ENCODE data around the gene HIVEP1.

HIVEP1 gene

DNA sequence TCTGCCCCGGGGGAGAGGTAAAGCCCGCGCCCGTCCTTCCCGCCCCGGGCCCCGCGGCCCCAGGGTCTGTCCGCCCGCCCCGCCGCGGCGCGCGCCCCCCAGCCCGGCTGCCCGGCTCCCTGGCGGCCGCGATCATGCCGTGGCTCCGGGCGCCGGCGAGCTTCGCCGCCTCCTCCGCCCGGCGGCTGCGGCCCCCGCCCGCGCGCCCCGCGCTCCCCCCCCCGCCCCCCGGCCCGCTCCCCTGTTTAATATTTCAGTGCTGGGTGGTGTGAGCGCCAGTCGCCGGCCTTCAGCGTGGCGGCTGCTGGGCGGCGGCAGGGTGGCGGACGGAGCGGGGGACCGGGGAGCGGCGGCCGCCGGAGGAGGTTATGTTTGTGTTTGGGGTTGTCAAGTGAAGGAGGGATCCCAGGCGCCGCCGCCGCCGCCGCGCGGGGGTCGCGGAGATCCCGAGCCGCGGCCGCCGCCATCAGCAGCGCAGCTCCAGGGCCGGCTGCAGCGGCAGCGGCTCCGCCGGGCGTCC, at the start of gene HIVEP1:
Gene HIVEP1, plus strand, starts transcription at position 275 of the 520 bp plus-strand sequence. CDS start 3,317 bp downstream, outside the sequence.
- no peak for DNase-seq

- DNase-seq = no peak
Measured at GRCh38 chr6:11963756-11964500, 48.2 kb upstream of the HIVEP1 start.

GRCh38 chr6:11964729-11965335, 47.3 kb upstream of the HIVEP1 start:
- no peak for DNase-seq

DNA sequence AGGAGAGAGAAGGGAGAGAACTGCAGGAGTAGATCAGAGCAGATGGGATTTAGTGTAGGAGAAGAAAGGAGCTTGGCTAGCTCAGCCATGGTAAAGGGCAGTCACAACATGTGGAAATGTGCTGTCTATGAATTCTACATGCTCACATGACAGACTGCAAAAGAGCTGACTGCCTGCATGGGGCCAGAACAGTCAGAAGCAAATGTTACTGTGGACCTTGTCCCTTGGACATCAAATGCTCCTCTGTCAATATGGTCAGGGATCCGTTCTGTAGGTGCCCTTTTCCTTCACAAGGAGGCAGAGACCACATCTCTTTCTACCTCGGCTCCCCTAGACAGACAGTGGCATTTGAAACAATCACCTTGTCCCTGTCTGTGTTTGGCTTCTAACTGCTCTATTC, 46.6 kb upstream of the HIVEP1 start:
- no peak for DNase-seq

- no peak for DNase-seq
Measured at GRCh38 chr6:11968241-11968806, 43.8 kb upstream of the HIVEP1 start.

DNA sequence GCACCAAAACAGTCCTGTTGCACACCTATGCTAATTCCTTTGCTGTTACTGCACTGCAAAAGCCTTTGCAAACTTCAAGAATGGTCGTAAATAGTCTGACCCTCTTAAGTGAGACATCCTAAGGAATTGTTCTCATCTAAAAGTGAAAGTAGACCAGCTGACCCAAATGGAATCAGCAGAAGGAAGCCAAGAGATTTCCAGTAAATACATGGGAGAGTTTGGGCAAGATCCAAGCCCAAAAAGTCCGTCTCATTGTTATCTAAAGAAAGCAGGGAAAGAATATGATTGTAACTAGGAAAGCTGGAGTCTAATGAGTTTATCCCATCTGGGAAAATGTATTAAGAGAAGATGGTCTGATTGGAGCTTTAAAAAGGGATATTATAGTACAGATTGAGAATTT, 43.0 kb upstream of the HIVEP1 start:
- no peak for DNase-seq

- no peak for DNase-seq
Measured at GRCh38 chr6:11970114-11970513, 42.0 kb upstream of the HIVEP1 start.

GRCh38 chr6:11971154-11971553, 41.0 kb upstream of the HIVEP1 start:
- no peak for DNase-seq

- no peak for DNase-seq
Measured at GRCh38 chr6:11972270-11972669, 39.8 kb upstream of the HIVEP1 start.

DNA sequence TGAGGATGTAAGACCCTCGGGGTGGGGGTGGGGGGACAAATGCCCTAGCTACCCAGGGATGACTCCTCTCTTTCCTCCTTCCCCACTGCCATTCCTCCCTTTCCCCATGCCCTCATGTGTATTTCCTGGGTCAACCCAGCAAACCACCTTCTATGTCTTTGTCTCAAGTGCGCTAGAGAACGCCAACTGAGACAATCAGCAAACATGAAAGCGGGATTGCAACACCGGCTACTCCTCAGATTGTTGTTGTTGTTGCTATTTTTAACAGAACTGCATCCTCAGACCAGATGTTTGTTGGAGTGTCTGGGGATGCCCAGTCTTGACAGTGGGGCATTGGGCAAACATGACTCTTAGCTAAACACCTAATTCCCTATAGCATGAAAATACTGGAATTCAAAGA, 39.3 kb upstream of the HIVEP1 start:
- no peak for DNase-seq

- DNase-seq = no peak
Measured at GRCh38 chr6:11973238-11973637, 38.9 kb upstream of the HIVEP1 start.

- no peak for DNase-seq
Measured at GRCh38 chr6:11974089-11974488, 38.0 kb upstream of the HIVEP1 start.

DNA sequence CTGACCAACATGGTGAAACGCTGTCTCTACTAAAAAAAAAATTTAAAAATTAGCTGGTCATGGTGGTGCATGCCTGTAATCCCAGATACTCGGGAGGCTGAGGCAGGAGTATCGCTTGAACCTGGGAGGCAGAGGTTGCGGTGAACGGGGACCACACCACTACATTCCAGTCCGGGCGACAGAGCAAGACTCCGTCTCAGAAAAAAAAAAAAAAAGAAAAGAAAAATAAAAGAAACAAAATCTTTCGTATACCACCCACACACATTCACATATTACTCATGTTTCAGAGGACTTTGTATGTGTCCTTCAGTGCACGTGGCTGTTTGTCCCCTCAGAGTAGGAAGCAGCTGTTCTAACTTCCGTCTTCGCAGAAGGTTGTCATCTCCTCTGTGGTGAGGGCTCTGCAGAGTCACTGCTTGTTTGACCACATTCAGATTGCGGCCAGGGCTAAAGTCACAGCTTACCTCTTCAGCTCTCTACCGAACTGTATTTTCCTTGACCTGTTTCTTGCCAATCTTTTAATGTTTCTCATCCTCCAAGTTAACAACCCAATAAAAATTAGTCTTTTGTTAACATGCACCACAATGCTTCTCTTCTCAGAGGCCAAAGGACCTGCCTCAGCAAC, 36.6 kb upstream of the HIVEP1 start:
- no peak for DNase-seq

DNA sequence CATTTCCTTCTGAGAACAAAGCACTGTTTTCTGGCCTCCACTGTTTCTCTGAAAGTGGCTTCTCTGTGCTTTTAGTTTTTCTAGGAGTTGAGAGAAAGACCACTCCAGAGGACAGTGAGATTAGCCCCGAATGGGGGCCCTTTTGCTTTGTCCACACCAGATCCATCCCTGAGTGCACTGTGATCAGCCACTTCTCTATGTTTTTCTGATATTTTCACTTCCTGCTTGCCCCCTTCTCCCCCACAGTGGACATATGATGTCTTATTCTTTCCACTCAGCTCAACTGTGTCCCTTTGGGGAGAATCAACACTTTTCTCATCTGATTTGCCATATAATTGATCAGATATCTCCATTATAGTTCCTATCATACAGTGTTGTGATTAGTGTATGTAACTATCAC, 35.6 kb upstream of the HIVEP1 start:
- DNase-seq = no peak

- no peak for DNase-seq
Measured at GRCh38 chr6:11977193-11977592, 34.9 kb upstream of the HIVEP1 start.

DNA sequence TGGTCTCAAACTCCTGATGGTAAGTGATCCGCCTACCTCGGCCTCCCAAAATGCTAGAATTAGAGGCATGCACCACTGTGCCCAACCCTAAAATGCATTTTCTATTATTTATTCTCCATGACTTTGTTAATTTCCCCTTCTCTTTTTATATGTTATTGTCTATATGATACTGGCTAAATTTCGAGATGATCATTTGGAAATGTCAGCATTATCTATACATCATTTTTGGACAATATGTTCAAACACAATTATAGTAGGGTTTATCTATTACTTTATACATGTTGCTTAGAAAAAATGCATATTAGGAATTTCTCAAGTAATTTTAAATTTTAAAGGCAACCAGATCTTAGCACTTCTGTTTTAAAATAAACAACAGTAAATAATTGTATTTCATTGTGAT, 34.4 kb upstream of the HIVEP1 start:
- DNase-seq = no peak

DNA sequence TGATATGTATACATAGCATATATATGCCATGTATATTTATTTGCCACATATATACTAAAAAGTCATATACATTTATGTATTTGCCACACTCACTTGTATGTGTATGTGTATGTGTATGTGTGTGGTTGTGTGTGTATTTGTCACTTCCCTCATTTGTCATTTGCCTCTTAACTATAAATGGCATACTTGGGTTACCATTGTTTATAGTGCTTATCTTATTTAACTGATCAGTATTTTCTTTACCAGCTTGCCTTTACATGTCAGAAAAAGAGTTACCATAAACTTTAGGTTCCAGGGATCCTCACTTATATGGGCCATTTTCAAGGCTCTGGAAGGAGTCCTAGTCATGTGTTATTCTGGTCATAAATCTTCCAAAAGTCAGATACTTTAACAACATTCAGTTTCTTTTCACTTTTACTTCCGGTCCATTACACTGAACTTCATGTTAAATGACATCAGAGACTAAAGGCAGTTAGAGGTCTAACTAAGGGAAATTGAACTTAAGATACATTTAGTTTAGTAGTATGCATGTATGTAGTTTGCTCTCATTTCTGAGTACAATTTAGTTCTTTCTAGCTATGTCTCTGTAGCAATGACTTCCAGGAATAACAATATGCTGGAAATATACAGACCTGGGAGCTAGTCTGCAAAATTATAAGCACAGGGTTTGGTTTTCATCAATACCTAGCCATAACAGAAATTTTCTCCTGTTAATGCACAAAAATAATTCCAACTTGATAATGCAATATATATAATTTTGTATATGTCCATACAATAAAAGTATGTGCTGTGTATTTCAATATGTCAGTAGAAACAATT, 33.7 kb upstream of the HIVEP1 start:
- DNase-seq = no peak

GRCh38 chr6:11979866-11980265, 32.2 kb upstream of the HIVEP1 start:
- no peak for DNase-seq

- DNase-seq = no peak
Measured at GRCh38 chr6:11983306-11983705, 28.8 kb upstream of the HIVEP1 start.

GRCh38 chr6:11987386-11987785, 24.7 kb upstream of the HIVEP1 start:
- DNase-seq = no peak

GRCh38 chr6:11989386-11989785, 22.7 kb upstream of the HIVEP1 start:
- no peak for DNase-seq

DNA sequence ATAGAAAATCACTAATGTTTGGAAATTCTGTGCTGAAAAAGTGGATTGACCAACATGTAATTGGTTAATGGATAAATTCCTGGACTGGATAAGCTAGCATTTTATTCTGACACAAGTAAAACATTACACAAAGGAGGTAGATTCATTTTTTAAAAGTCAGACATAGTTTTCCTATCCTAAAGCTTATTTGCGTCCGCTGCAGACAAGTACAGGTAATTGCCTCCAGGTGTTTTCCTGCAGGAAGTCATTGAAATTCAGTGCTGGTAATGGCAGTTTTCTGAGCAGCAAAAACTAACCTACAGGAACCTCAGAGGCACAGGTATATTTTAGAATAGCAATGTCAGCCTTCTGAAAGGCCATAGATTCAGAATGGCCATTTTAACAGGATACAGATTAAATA, 20.0 kb upstream of the HIVEP1 start:
- no peak for DNase-seq

Measured in activated T-cell treated with anti-CD3 and anti-CD28 coated beads for 4 hours (primary cell).